Fibroblast of mammary gland (primary cell): ENCODE results near the gene PIGR.
A peak's percentile ranks its signal among the peaks of the same experiment; 100 is the strongest.

ENCODE experiments used
- DNase-seq: peaks from one replicate; pipeline ENCODE4 v3.0.0-alpha.2; 2010; ENCODE audit warnings: low read depth
- H3K4me3 ChIP-seq: 2 replicates; pipeline ENCODE4 v1.5.1; 2011; ENCODE audit warnings: low read depth, mild to moderate bottlenecking, low read length, moderate library complexity; ENCODE audit not compliant: control insufficient read depth
- TF ChIP-seq, protein P1 (sequence below): conservative IDR thresholded peaks from 2 replicates; pipeline ENCODE4 v1.5.1; 2011; ENCODE audit warnings: low read depth, low read length, inconsistent platforms; ENCODE audit not compliant: control insufficient read depth, insufficient read depth

The PIGR gene

DNA sequence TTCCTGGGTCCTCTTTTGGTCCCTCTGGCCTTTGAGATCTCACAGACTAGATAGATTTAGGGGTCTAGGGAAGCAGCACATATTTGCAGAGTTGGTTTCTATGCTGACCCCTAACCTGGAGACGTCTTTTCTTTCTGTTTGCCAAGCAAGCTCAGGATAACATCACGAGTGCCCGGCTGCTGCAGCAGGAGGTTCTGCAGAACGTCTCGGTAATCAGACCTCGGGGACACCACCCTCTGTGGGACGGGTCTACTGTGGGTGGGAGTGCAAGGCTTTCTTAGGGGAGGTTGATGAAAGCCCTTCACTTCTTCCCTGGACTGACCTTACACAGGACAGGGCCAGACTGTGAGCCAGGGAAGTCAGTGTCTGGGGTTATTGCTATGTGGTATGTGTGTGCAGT lies 46.1 kb downstream of the PIGR start:
- no peak for DNase-seq
- no peak overlapping the region for H3K4me3 ChIP-seq

DNA sequence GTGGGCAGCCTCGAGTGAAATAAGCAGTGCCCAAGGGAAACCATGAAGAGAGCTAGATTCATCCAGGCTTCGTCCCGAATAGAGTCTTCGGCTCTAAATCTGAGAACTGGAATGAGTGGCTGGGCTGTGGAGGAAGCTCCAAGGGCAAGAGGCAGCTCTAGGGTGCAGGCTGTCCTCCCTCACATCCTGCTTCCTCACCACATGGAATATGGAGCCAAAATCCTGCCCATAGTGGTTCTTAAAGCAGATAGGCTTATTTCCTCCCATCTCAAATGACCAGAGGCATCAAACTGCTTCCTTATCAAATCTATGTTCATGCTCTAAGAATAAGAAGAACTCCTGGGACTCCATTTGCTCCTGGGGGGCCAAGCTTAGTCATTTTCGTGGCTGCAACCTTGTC lies 46.5 kb downstream of the PIGR start:
- TF ChIP-seq, protein P1, sequence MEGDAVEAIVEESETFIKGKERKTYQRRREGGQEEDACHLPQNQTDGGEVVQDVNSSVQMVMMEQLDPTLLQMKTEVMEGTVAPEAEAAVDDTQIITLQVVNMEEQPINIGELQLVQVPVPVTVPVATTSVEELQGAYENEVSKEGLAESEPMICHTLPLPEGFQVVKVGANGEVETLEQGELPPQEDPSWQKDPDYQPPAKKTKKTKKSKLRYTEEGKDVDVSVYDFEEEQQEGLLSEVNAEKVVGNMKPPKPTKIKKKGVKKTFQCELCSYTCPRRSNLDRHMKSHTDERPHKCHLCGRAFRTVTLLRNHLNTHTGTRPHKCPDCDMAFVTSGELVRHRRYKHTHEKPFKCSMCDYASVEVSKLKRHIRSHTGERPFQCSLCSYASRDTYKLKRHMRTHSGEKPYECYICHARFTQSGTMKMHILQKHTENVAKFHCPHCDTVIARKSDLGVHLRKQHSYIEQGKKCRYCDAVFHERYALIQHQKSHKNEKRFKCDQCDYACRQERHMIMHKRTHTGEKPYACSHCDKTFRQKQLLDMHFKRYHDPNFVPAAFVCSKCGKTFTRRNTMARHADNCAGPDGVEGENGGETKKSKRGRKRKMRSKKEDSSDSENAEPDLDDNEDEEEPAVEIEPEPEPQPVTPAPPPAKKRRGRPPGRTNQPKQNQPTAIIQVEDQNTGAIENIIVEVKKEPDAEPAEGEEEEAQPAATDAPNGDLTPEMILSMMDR = no peak
- DNase-seq = no peak
- H3K4me3 ChIP-seq = no peak overlapping the region

More for the DNA sequence above, 46.1 kb downstream of the PIGR start:
- TF ChIP-seq, protein P1 = no peak

DNA sequence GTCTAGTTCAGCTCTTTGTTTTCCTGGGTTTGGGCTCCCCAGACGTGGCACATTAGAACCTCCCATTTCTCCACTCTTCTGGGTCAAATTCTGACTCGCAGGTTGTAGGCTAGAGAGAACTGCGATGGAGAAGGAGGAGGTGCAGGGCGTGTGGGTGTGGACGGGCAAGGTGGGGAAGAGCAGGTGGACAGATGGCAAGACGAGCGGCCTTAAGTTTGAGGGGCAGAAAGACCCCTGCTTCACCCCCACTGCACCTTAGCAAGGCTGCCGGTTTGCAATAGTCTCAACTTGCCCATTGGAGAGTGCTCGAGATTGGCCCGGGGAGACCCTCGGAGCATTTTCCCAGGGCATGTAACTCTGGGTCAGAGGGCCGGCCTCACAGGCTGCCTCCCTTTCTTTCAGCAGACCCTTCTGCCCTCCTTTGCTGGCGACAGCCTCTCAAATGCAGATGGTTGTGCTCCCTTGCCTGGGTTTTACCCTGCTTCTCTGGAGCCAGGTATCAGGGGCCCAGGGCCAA lies 47.3 kb downstream of the PIGR start:
- TF ChIP-seq, protein P1 = no peak
- DNase-seq = no peak
- H3K4me3 ChIP-seq = no peak overlapping the region

DNA sequence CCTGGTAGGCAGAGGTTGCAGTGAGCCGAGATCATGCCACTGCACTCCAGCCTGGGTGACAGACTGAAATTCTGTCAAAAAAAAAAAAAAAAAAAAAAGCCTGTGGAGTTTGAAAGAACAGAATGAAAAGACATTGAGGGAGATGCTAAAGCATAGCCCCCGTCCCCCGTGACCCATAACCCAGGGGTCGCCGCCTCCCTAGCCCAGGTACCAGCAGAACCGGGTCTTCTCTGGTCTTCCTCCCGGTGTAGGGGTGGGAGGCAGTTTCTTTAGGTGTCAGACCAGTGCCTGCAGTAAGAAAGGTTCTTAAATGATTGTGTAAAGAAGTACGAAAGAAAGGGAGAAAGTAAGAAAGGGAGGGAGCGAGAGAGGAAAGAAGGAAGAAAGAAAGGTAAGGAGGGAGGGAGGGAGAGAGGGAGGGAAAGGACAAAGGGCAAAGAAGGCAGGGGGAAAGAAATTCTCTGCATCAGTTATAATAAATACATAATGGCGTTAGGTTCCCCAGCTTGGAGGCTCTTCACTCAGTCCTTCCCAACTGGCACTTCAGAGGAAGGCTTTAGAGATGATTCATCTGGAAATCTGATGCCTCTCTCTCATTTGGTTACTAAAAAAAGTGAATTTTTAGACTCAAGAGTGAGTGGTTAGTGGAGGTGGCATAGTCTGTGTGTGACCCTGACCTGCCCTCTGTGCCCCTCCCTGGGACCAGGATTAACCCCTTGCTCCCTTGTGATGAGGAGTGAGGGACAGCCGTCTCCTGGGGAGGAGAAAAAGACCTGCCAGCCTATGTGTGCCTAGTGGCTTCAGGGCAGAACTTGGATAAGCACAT lies 48.0 kb downstream of the PIGR start:
- no peak overlapping the region for H3K4me3 ChIP-seq
- TF ChIP-seq, protein P1 = no peak
- peak; percentile 71 for DNase-seq

DNA sequence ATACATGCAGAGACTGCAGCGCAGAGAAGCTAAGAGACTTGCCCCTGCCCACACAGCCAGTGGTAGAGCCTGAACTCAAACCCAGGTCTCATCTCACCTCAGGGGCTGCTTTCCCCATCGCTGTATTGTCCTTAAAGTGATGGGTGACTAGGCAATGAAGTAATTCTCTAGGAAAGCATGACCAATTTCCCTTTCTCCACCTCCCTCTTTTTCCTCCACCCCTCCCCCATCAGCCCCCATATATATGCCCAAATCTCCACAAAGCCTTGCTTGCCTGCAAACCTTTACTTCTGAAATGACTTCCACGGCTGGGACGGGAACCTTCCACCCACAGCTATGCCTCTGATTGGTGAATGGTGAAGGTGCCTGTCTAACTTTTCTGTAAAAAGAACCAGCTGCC lies 49.1 kb downstream of the PIGR start, which contains the start of gene IL24:
Gene IL24 (plus strand): TSS at position 269 of the 400 bp plus-strand sequence. CDS start 390 bp downstream, outside the sequence.
- H3K4me3 ChIP-seq = no peak within 1 kb of the TSS
- TF ChIP-seq, protein P1 = no peak
- DNase-seq = no peak

DNA sequence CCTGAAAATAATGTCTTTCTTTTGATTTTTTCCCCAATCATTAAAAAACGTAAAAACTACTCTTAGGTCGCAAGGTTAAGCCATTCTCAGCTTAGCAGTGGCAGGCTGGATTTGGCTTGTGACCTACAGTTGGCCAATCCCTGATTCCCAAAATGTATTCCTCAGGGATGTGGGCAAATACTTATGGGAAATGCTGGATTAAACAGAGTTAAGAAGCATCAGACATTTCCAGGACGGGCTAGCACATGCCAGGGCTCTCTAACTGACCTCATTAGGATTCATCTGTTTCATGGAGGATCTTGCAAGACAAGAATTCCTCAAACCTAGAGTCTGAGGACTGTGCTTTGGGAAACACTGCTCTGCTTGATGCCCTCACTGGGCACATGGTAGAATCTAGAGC lies 50.0 kb downstream of the PIGR start:
- H3K4me3 ChIP-seq = no peak overlapping the region
- TF ChIP-seq, protein P1 = no peak
- DNase-seq = no peak

DNA sequence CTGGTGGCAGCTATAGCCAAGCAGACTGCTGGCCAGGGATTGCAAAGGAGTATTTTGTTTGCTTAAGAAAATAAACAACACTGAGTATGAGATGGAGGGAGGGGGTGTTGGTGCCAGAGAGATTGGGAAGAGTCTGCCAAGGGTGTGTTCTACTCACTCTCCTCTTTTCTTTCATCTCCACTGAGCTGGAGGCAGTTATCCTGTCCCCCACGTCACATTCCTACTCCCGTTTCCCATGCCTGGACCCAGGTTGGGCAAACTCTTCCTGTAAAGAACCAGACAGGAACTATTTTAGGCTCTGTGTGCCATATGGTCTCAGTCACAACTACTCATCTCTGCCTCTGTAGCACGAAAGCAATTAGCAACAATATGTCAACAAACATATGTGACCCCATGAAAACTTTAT lies 50.4 kb downstream of the PIGR start:
- peak; percentile 84 for DNase-seq
- TF ChIP-seq, protein P1 = no peak
- H3K4me3 ChIP-seq = no peak overlapping the region
